ENCODE data around the gene NKAIN2. TPM values are rescaled to one million over a fixed set of nuclear protein-coding genes. Genes with fewer than 3 reads are reported as not detected.
"Not testable (repeated sequence)": the region's sequence is repeated elsewhere in the genome, so short reads cannot be mapped to it uniquely, and the experiment has no call there.

Gene NKAIN2
- total RNA-seq, 1 donor from 2014 or later, result 0.06 TPM

GRCh38 chr6:123956492-123957139 is 153.0 kb downstream of the NKAIN2 start:
- no peak for DNase-seq (ENCODE audit: extremely low read depth, low read depth, low spot score)

GRCh38 chr6:123962508-123962907 is 158.8 kb downstream of the NKAIN2 start:
- DNase-seq (ENCODE audit: extremely low read depth, low read depth, low spot score), result no peak

GRCh38 chr6:123965894-123966293 is 162.2 kb downstream of the NKAIN2 start:
- DNase-seq (ENCODE audit: extremely low read depth, low read depth, low spot score), result peak; percentile 16

GRCh38 chr6:123966618-123967017 is 163.0 kb downstream of the NKAIN2 start:
- DNase-seq (ENCODE audit: extremely low read depth, low read depth, low spot score), result no peak

GRCh38 chr6:123967905-123968304 is 164.2 kb downstream of the NKAIN2 start:
- DNase-seq (ENCODE audit: extremely low read depth, low read depth, low spot score), result no peak

GRCh38 chr6:123972600-123973294 is 169.1 kb downstream of the NKAIN2 start:
- DNase-seq (ENCODE audit: extremely low read depth, low read depth, low spot score), result no peak

- DNase-seq (ENCODE audit: extremely low read depth, low read depth, low spot score), result no peak
These were observed 176.6 kb downstream of the NKAIN2 start for GRCh38 chr6:123980311-123980710.

GRCh38 chr6:123986938-123987337 is 183.3 kb downstream of the NKAIN2 start:
- DNase-seq (ENCODE audit: extremely low read depth, low read depth, low spot score), result no peak

- DNase-seq (ENCODE audit: extremely low read depth, low read depth, low spot score), result not testable (repeated sequence)
These were observed 186.3 kb downstream of the NKAIN2 start for GRCh38 chr6:123989918-123990317.

- no peak for DNase-seq (ENCODE audit: extremely low read depth, low read depth, low spot score)
These were observed 186.7 kb downstream of the NKAIN2 start for GRCh38 chr6:123990376-123990775.

GRCh38 chr6:123994168-123994567 is 190.5 kb downstream of the NKAIN2 start:
- no peak for DNase-seq (ENCODE audit: extremely low read depth, low read depth, low spot score)

- no peak for DNase-seq (ENCODE audit: extremely low read depth, low read depth, low spot score)
These were observed 191.4 kb downstream of the NKAIN2 start for GRCh38 chr6:123994891-123995635.

GRCh38 chr6:123997223-123997622 is 193.6 kb downstream of the NKAIN2 start:
- DNase-seq (ENCODE audit: extremely low read depth, low read depth, low spot score), result no peak

- DNase-seq (ENCODE audit: extremely low read depth, low read depth, low spot score), result no peak
These were observed 198.9 kb downstream of the NKAIN2 start for GRCh38 chr6:124002377-124003081.

- DNase-seq (ENCODE audit: extremely low read depth, low read depth, low spot score), result no peak
These were observed 203.6 kb downstream of the NKAIN2 start for GRCh38 chr6:124007266-124007665.

GRCh38 chr6:124008000-124008987 is 204.6 kb downstream of the NKAIN2 start:
- DNase-seq (ENCODE audit: extremely low read depth, low read depth, low spot score), result peak; percentile 52

- no peak for DNase-seq (ENCODE audit: extremely low read depth, low read depth, low spot score)
These were observed 205.5 kb downstream of the NKAIN2 start for GRCh38 chr6:124008988-124009765.

- no peak for DNase-seq (ENCODE audit: extremely low read depth, low read depth, low spot score)
These were observed 206.9 kb downstream of the NKAIN2 start for GRCh38 chr6:124010574-124010973.

GRCh38 chr6:124011180-124011579 is 207.5 kb downstream of the NKAIN2 start:
- DNase-seq (ENCODE audit: extremely low read depth, low read depth, low spot score), result no peak

All from glomerular endothelial cell (primary cell).